Mammary epithelial cell (primary cell): ENCODE data around the gene HOXB9.

Source experiments
- EZH2 ChIP-seq: IDR thresholded peaks from 2 replicates; pipeline ENCODE4 v1.6.1; 2012; ENCODE audit warnings: low read length, inconsistent platforms, borderline replicate concordance
- TF ChIP-seq, protein P1 (sequence below), 2 donors: IDR thresholded peaks in 1 of 2; conservative IDR thresholded peaks in 1 of 2; 2 replicates each; pipeline ENCODE4 v1.5.1; 2011 to 2012; ENCODE audit warnings: inconsistent platforms in 2 of 2, low read length in 2 of 2, mild to moderate bottlenecking in 2 of 2, control low read depth in 1 of 2, low read depth in 1 of 2; ENCODE audit not compliant: insufficient read depth in 1 of 2; ENCODE audit errors: extremely low read depth in 1 of 2

DNA sequence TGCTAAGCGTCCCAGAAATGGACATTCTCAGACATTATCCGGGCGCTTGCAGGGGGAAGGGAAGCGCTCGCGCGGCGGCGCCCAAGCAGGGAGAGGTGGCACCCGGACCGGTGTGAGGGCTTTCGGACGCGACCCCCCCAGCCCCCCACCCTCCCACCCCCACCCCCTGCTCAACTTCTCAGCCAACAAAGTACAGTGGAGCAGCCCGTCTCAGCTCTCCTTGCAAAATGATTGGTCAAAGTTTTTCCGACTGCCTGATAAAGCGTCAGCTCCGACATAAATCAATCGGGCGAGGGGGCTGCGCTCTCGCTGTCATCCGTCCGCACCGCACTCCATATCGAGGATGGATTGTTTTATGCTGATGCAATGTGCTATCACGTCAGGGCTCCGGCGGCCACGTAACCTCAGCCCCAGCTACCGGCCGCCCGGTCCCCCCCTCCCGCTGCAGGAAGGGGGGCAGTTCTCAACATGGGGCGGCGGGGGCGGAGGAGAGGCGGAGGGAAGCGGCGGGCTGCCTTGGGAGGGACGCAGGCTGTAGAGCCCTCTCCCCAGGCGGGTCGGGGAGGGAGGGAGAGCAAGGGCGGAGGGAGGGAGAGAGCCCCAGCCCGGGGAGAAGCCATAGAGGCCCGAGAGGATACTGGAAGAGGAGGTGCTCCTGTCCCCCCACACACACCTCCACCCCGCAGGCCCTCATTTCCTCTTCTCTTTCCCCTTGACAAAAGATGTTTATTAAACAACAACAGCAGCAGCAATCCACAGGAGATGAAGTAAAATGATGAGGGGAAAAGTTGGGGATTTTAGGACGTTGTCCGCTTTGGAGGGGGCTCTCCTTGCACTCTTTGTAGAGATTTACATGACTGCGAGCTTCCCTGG lies at the start of gene HOXB9:
- TF ChIP-seq, protein P1, sequence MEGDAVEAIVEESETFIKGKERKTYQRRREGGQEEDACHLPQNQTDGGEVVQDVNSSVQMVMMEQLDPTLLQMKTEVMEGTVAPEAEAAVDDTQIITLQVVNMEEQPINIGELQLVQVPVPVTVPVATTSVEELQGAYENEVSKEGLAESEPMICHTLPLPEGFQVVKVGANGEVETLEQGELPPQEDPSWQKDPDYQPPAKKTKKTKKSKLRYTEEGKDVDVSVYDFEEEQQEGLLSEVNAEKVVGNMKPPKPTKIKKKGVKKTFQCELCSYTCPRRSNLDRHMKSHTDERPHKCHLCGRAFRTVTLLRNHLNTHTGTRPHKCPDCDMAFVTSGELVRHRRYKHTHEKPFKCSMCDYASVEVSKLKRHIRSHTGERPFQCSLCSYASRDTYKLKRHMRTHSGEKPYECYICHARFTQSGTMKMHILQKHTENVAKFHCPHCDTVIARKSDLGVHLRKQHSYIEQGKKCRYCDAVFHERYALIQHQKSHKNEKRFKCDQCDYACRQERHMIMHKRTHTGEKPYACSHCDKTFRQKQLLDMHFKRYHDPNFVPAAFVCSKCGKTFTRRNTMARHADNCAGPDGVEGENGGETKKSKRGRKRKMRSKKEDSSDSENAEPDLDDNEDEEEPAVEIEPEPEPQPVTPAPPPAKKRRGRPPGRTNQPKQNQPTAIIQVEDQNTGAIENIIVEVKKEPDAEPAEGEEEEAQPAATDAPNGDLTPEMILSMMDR (conservative IDR thresholded peaks at IDR 0.05 in 1 of 2, IDR thresholded peaks at IDR 0.05 in 1 of 2; ENCODE audit: extremely low read depth in 1 of 2, insufficient read depth in 1 of 2, low read depth in 1 of 2, low read length in 2 of 2): no peak
- TF ChIP-seq EZH2: peak; percentile 89
